Measurements from ENCODE around the gene ZBTB42.

Gene ZBTB42

GRCh38 chr14:104800771-104801519 lies at the start of gene ZBTB42:
Gene ZBTB42 (plus strand): TSS chr14:104801101. CDS start chr14:104801198, 97 bp downstream.
- Mint-ChIP-seq H3K27ac (peak within 1 kb of the TSS; percentile 69 to 92), H3K4me3 (peak within 1 kb of the TSS; percentile 91 to 95), H3K9me3 (no peaks in the 10 kb centered on the region), H3K4me1 (peaks cover 61% of the 10 kb centered on the region), H3K27me3 (peaks cover 24% of the 10 kb centered on the region)
- peak; percentile 52 to 55 for DNase-seq
- peak; percentile 50 for ATAC-seq

GRCh38 chr14:104751539-104752422 lies 49.1 kb upstream of the ZBTB42 start:
- Mint-ChIP-seq H3K27ac (peak overlapping the region; percentile 42 to 88), H3K9me3 (no peaks in the 10 kb centered on the region), H3K4me3 (peak overlapping the region; percentile 97 to 98), H3K4me1 (peaks cover 36% of the 10 kb centered on the region), H3K27me3 (no peaks in the 10 kb centered on the region)
- DNase-seq (no peak), ATAC-seq (no peak)

GRCh38 chr14:104752423-104752734 lies 48.5 kb upstream of the ZBTB42 start:
- Mint-ChIP-seq H3K27me3 (no peaks in the 10 kb centered on the region), H3K4me3 (peak overlapping the region; percentile 97 to 98), H3K27ac (peak overlapping the region; percentile 42 to 88), H3K9me3 (no peaks in the 10 kb centered on the region), H3K4me1 (peaks cover 42% of the 10 kb centered on the region)
- no peak for DNase-seq
- ATAC-seq: peak; percentile 88

- ATAC-seq: peak; percentile 93
- Mint-ChIP-seq H3K27me3 (no peaks in the 10 kb centered on the region), H3K4me3 (peak within 1 kb of the TSS; percentile 97 to 98), H3K27ac (peak within 1 kb of the TSS; percentile 94 to 98), H3K4me1 (peaks cover 47% of the 10 kb centered on the region), H3K9me3 (no peaks in the 10 kb centered on the region)
- DNase-seq: peak; percentile 100
Observed at GRCh38 chr14:104752735-104753527, 48.0 kb upstream of the ZBTB42 start, which contains the start of gene SIVA1. Gene SIVA1 (plus strand): TSS chr14:104753147. CDS start chr14:104753202, 55 bp downstream.

GRCh38 chr14:104753528-104754212 lies 47.2 kb upstream of the ZBTB42 start:
- Mint-ChIP-seq H3K27ac (peak overlapping the region; percentile 94 to 98), H3K4me1 (peaks cover 50% of the 10 kb centered on the region), H3K27me3 (no peaks in the 10 kb centered on the region), H3K4me3 (peak overlapping the region; percentile 97 to 98), H3K9me3 (no peaks in the 10 kb centered on the region)
- ATAC-seq (no peak), DNase-seq (peak in 1 of 2 donors; percentile 30)

GRCh38 chr14:104754213-104754851 lies 46.6 kb upstream of the ZBTB42 start:
- H3K9me3 Mint-ChIP-seq: no peaks in the 10 kb centered on the region
- no peak for DNase-seq
- peak overlapping the region; percentile 97 to 98 for H3K4me3 Mint-ChIP-seq
- no peak for ATAC-seq
- no peaks in the 10 kb centered on the region for H3K27me3 Mint-ChIP-seq
- peaks cover 50% of the 10 kb centered on the region for H3K4me1 Mint-ChIP-seq
- H3K27ac Mint-ChIP-seq: peak overlapping the region; percentile 94 to 98

GRCh38 chr14:104755621-104756020 lies 45.3 kb upstream of the ZBTB42 start:
- peaks cover 50% of the 10 kb centered on the region for H3K4me1 Mint-ChIP-seq
- DNase-seq (no peak), ATAC-seq (no peak)
- no peak overlapping the region for H3K4me3 Mint-ChIP-seq
- no peaks in the 10 kb centered on the region for H3K9me3 Mint-ChIP-seq
- H3K27ac Mint-ChIP-seq: no peak overlapping the region
- H3K27me3 Mint-ChIP-seq: no peaks in the 10 kb centered on the region

GRCh38 chr14:104756477-104757237 lies 44.2 kb upstream of the ZBTB42 start:
- peak overlapping the region in 1 of 2 donors; percentile 70 for H3K4me3 Mint-ChIP-seq
- no peaks in the 10 kb centered on the region for H3K9me3 Mint-ChIP-seq
- H3K27ac Mint-ChIP-seq: peak overlapping the region; percentile 78 to 81

GRCh38 chr14:104757238-104757585 lies 43.7 kb upstream of the ZBTB42 start:
- ATAC-seq (no peak), DNase-seq (no peak)
- H3K4me1 Mint-ChIP-seq: peaks cover 50% of the 10 kb centered on the region
- H3K9me3 Mint-ChIP-seq: no peaks in the 10 kb centered on the region
- H3K4me3 Mint-ChIP-seq: peak overlapping the region in 1 of 2 donors; percentile 47
- H3K27ac Mint-ChIP-seq: peak overlapping the region; percentile 78 to 81
- no peaks in the 10 kb centered on the region for H3K27me3 Mint-ChIP-seq

More at GRCh38 chr14:104756477-104757237, 44.2 kb upstream of the ZBTB42 start:
- DNase-seq: no peak
- Mint-ChIP-seq H3K4me1 (peaks cover 50% of the 10 kb centered on the region), H3K27me3 (no peaks in the 10 kb centered on the region)
- no peak for ATAC-seq

GRCh38 chr14:104757681-104758392 lies 43.1 kb upstream of the ZBTB42 start:
- Mint-ChIP-seq H3K9me3 (no peaks in the 10 kb centered on the region), H3K4me3 (no peak overlapping the region), H3K27me3 (no peaks in the 10 kb centered on the region), H3K4me1 (peaks cover 50% of the 10 kb centered on the region), H3K27ac (peak overlapping the region in 1 of 2 donors; percentile 29)
- DNase-seq (no peak), ATAC-seq (no peak)

- H3K4me1 Mint-ChIP-seq: peaks cover 39% of the 10 kb centered on the region
- H3K4me3 Mint-ChIP-seq: no peak overlapping the region
- H3K27me3 Mint-ChIP-seq: no peaks in the 10 kb centered on the region
- DNase-seq: no peak
- ATAC-seq: no peak
- H3K27ac Mint-ChIP-seq: no peak overlapping the region
- H3K9me3 Mint-ChIP-seq: no peaks in the 10 kb centered on the region
Observed at GRCh38 chr14:104758981-104759969, 41.6 kb upstream of the ZBTB42 start.

GRCh38 chr14:104765517-104765916 lies 35.4 kb upstream of the ZBTB42 start:
- peaks cover 21% of the 10 kb centered on the region for H3K4me1 Mint-ChIP-seq
- H3K4me3 Mint-ChIP-seq: no peak overlapping the region
- H3K27ac Mint-ChIP-seq: no peak overlapping the region
- no peak for ATAC-seq
- no peaks in the 10 kb centered on the region for H3K9me3 Mint-ChIP-seq
- no peak for DNase-seq
- H3K27me3 Mint-ChIP-seq: no peaks in the 10 kb centered on the region
